SK-N-SH (cell line): Measurements from ENCODE around the gene TET2. TPM values are rescaled to one million over a fixed set of nuclear protein-coding genes. Genes with fewer than 3 reads are reported as not detected.

Experiments
- CTCF ChIA-PET: fragments of 300-600, 350-600 bp; formaldehyde crosslinking; extraction: SDS; loops from one replicate; lab custom pipeline; 2021; lab: Yijun Ruan, JAX
- POLR2A ChIA-PET: fragments of 350-600 bp; sonication (Branson Sonifier 250); formaldehyde crosslinking; extraction: SDS; loops from one replicate; lab custom pipeline; 2020; ENCODE audit warnings: antibody characterized with exemption, inconsistent platforms; lab: Yijun Ruan, JAX
- DNase-seq: peaks from one replicate; pipeline ENCODE4 v3.0.0; 2012
- H2AFZ ChIP-seq: fragments of 200-600 bp; sonication (generic); 2 replicates; pipeline ENCODE4 v1.8.1; 2016; ENCODE audit warnings: antibody characterized with exemption, mild to moderate bottlenecking, low read depth
- H3F3A ChIP-seq: fragments of 200-600 bp; sonication (generic); replicated peaks from 2 replicates; pipeline ENCODE3; 2016; ENCODE audit warnings: antibody characterized with exemption, mild to moderate bottlenecking; ENCODE audit not compliant: insufficient read depth
- H3K27ac ChIP-seq, 2 experiments: fragments of 200-500 bp in 1 of 2; fragments of 200-600 bp in 1 of 2; sonication (Bioruptor generic) in 1 of 2; sonication (generic), shearing (Covaris generic) in 1 of 2; 2 replicates each; pipeline versions ENCODE4 v1.5.1 to v1.6.1; 2014 to 2016; ENCODE audit warnings: low read depth in 2 of 2, inconsistent platforms in 1 of 2, low read length in 1 of 2, mild to moderate bottlenecking in 1 of 2, mixed read lengths in 1 of 2
- H3K27me3 ChIP-seq: fragments of 200-600 bp; sonication (generic), shearing (Covaris generic); 2 replicates; pipeline ENCODE4 v1.6.1; 2016; ENCODE audit warnings: mixed run types; ENCODE audit not compliant: insufficient read depth
- H3K36me3 ChIP-seq, 2 experiments: fragments of 200-500 bp in 1 of 2; fragments of 200-600 bp in 1 of 2; sonication (Bioruptor generic) in 1 of 2; sonication (generic) in 1 of 2; replicated peaks in 1 of 2; 2 replicates each; pipeline versions ENCODE3 to v1.5.1; 2014 to 2016; ENCODE audit warnings: low read length in 1 of 2, mild to moderate bottlenecking in 1 of 2; ENCODE audit not compliant: insufficient read depth in 2 of 2, control insufficient read depth in 1 of 2
- H3K4me1 ChIP-seq, 2 experiments: fragments of 200-500 bp in 1 of 2; fragments of 200-600 bp in 1 of 2; sonication (Bioruptor generic) in 1 of 2; sonication (generic), shearing (Covaris generic) in 1 of 2; 2 replicates each; pipeline versions ENCODE4 v1.5.1 to v1.6.1; 2014 to 2016; ENCODE audit warnings: low read depth in 1 of 2, low read length in 1 of 2, mixed run types in 1 of 2; ENCODE audit not compliant: insufficient read depth in 2 of 2, control insufficient read depth in 1 of 2
- H3K4me2 ChIP-seq: fragments of 200-600 bp; sonication (generic), shearing (Covaris generic); 2 replicates; pipeline ENCODE4 v1.6.1; 2017; ENCODE audit warnings: mixed run types
- H3K4me3 ChIP-seq, 2 experiments: fragments of 200-500 bp in 1 of 2; fragments of 200-600 bp in 1 of 2; sonication (Bioruptor generic) in 1 of 2; sonication (generic), shearing (Covaris generic) in 1 of 2; 2 replicates each; pipeline versions ENCODE4 v1.5.1 to v1.8.1; 2014 to 2016; ENCODE audit warnings: low read depth in 2 of 2, inconsistent platforms in 1 of 2, low read length in 1 of 2, mild to moderate bottlenecking in 1 of 2, mixed read lengths in 1 of 2, moderate library complexity in 1 of 2
- H3K79me2 ChIP-seq: fragments of 200-600 bp; sonication (generic); 2 replicates; pipeline ENCODE4 v1.8.1; 2017; ENCODE audit warnings: mild to moderate bottlenecking; ENCODE audit not compliant: insufficient read depth
- H3K9ac ChIP-seq: fragments of 200-600 bp; sonication (generic); 2 replicates; pipeline ENCODE4 v1.6.1; 2017; ENCODE audit warnings: mixed run types
- H3K9me2 ChIP-seq: fragments of 200-600 bp; sonication (generic); 2 replicates; pipeline ENCODE4 v1.6.1; 2017; ENCODE audit warnings: mixed run types
- H3K9me3 ChIP-seq: fragments of 200-600 bp; sonication (generic); 2 replicates; pipeline ENCODE4 v1.6.1; 2017; ENCODE audit warnings: mixed run types, mild to moderate bottlenecking, moderate library complexity
- H4K20me1 ChIP-seq: fragments of 200-600 bp; sonication (generic); 2 replicates; pipeline ENCODE4 v1.6.1; 2017; ENCODE audit warnings: mild to moderate bottlenecking, mixed run types; ENCODE audit not compliant: insufficient read depth
- CTCF ChIP-seq: fragments of 200-600 bp; sonication (generic); IDR thresholded peaks from 2 replicates; pipeline ENCODE4 v1.6.1; 2017; ENCODE audit warnings: antibody characterized with exemption, mild to moderate bottlenecking, moderate library complexity
- ELF1 ChIP-seq: IDR thresholded peaks from 2 replicates; pipeline ENCODE4 v1.4.0; 2012
- FOSL2 ChIP-seq: IDR thresholded peaks from 2 replicates; pipeline ENCODE4 v1.4.0; 2012; ENCODE audit warnings: low read depth, mild to moderate bottlenecking, moderate library complexity, borderline replicate concordance
- MAX ChIP-seq: IDR thresholded peaks from 2 replicates; pipeline ENCODE4 v1.4.0; 2012; ENCODE audit warnings: low read depth
- PBX3 ChIP-seq: IDR thresholded peaks from 2 replicates; pipeline ENCODE4; 2012
- TCF12 ChIP-seq: IDR thresholded peaks from 2 replicates; pipeline ENCODE4 v1.4.0; 2012
- USF2 ChIP-seq: fragments of 150-350 bp; IDR thresholded peaks from 2 replicates; pipeline ENCODE4 v1.6.1; 2017; ENCODE audit warnings: antibody characterized with exemption, low read length, low read depth, borderline replicate concordance
- ZBTB33 ChIP-seq: IDR thresholded peaks from 2 replicates; pipeline ENCODE4 v1.4.0; 2012; ENCODE audit warnings: low read depth, borderline replicate concordance
- WGBS: methylation state at CpG from one replicate; pipeline ENCODE4 v1.1.6; 2017; ENCODE audit warnings: low lambda C conversion rate; 5-methylcytosine and 5-hydroxymethylcytosine counted together
- polyA plus RNA-seq, 3 experiments: library from polyadenylated mRNA; depleted of rRNA; stranded (reverse); fragments of >200 nt; gene quantifications; 2 replicates each; pipeline ENCODE4 v1.2.3, GENCODE V29; 2012

TET2 gene
- polyA plus RNA-seq, 1 of the 3 experiments (the other 2 are of a cell fraction) = 3.5 TPM

- TF ChIP-seq ZBTB33 (no peak), PBX3 (peak; percentile 78), CTCF (no peak), ELF1 (no peak), FOSL2 (peak; percentile 32; the same call in 1 of the 2 replicates), MAX (no peak)
These were observed 34.4 kb upstream of the TET2 start (continued) for GRCh38 chr4:105112274-105112673.

- Histone ChIP-seq H4K20me1 (no peaks in the 10 kb centered on the region), H3K9me3 (no peaks in the 10 kb centered on the region), H2AFZ (no peak overlapping the region), H3K9ac (no peak overlapping the region), H3K4me2 (no peak overlapping the region), H3K4me1 (no peaks in the 10 kb centered on the region; a peak in 1 of 4 replicates), H3K79me2 (no peaks in the 10 kb centered on the region), H3K9me2 (no peaks in the 10 kb centered on the region), H3K36me3 (no peaks in the 10 kb centered on the region), H3K27me3 (no peaks in the 10 kb centered on the region), H3K27ac (no peak overlapping the region; a peak in 1 of 4 replicates), H3K4me3 (no peak overlapping the region), H3F3A (no peaks in the 10 kb centered on the region)
- POLR2A ChIA-PET = no interaction called here
- 74% methylated on average over 1 of the region's 1 CpG for WGBS
- TF ChIP-seq PBX3 (no peak), USF2 (no peak), TCF12 (no peak)
- CTCF ChIA-PET = interaction anchor here (1.1 kb wide), 1 partner anchor 11 kb away, joined by 3 read pairs; no protein-coding TSS in a partner anchor
- no peak for DNase-seq
These were observed 32.9 kb upstream of the TET2 start for GRCh38 chr4:105113800-105114199.
